ENCODE data around the gene CCDC8.

The CCDC8 gene

DNA sequence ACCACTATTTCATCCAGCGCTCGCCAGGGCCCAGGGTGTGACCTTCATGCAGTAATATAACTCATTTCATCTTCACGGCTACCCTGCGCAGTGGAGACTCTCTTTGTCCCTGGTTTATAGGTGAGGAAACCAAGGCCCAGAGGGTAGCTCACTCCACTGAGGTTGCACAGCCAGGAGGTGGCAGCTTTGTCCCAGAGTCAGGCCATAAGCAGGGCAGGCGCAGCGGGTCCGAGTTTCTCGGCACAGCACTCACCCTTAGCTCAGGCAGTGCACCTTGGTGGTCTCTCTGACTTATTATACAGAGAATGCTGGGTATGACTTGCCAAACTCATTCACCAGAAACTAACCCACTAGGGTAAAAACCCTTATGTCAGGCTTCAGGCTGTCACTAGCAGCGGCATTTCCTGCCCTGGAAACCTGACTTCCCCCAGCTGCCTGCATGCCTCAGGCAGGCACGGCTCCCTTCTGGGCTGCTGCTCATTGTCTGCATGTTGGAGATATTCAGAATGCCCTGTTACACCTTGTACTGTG lies 41.9 kb downstream of the CCDC8 start:
- Histone ChIP-seq H3K4me3 (ENCODE audit: insufficient read depth, low read depth, low read length) (no peak overlapping the region), H3K27me3 (ENCODE audit: control insufficient read depth, insufficient read depth, low read length, poor library complexity, severe bottlenecking) (no peaks in the 10 kb centered on the region), H3K36me3 (ENCODE audit: control insufficient read depth, insufficient read depth, low read length) (peaks cover 6% of the 10 kb centered on the region), H3K27ac (ENCODE audit: insufficient read depth, low read depth, low read length, poor library complexity, severe bottlenecking) (no peak overlapping the region), H3K4me1 (ENCODE audit: control insufficient read depth, insufficient read depth, low read length) (peaks cover 25% of the 10 kb centered on the region), H3K9me3 (ENCODE audit: control insufficient read depth, low read length) (no peaks in the 10 kb centered on the region)
- WGBS, 2 experiments = 82 to 83% methylated on average over 10 of the region's 10 CpGs

DNA sequence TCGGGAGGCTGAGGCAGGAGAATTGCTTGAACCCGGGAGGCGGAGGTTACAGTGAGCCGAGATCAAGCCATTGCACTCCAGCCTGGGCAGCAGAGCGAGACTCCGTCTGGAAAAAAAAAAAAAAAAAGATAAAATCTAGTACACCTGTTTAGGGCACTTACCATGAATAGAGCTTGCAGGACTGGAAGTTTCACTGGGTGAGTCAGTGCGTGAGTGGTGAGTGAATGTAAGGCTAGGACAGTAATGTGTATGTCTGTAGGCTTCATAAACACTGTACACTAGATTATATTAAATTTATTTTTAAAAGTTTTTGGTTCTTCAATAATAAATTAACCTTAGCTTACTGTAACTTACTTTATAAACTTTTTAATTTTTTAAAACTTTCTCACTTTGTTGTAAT lies 43.5 kb downstream of the CCDC8 start:
- 97% methylated on average over 7 of the region's 7 CpGs for whole genome bisulfite sequencing, 2 experiments
- Histone ChIP-seq H3K36me3 (ENCODE audit: control insufficient read depth, insufficient read depth, low read length) (no peaks in the 10 kb centered on the region), H3K27ac (ENCODE audit: insufficient read depth, low read depth, low read length, poor library complexity, severe bottlenecking) (no peak overlapping the region), H3K27me3 (ENCODE audit: control insufficient read depth, insufficient read depth, low read length, poor library complexity, severe bottlenecking) (no peaks in the 10 kb centered on the region), H3K9me3 (ENCODE audit: control insufficient read depth, low read length) (no peaks in the 10 kb centered on the region), H3K4me1 (ENCODE audit: control insufficient read depth, insufficient read depth, low read length) (peaks cover 33% of the 10 kb centered on the region), H3K4me3 (ENCODE audit: insufficient read depth, low read depth, low read length) (no peak overlapping the region)

GRCh38 chr19:46368116-46368515 lies 45.2 kb downstream of the CCDC8 start:
- Histone ChIP-seq H3K27me3 (ENCODE audit: control insufficient read depth, insufficient read depth, low read length, poor library complexity, severe bottlenecking) (no peaks in the 10 kb centered on the region), H3K27ac (ENCODE audit: insufficient read depth, low read depth, low read length, poor library complexity, severe bottlenecking) (no peak overlapping the region), H3K36me3 (ENCODE audit: control insufficient read depth, insufficient read depth, low read length) (peaks cover 7% of the 10 kb centered on the region), H3K9me3 (ENCODE audit: control insufficient read depth, low read length) (no peaks in the 10 kb centered on the region), H3K4me1 (ENCODE audit: control insufficient read depth, insufficient read depth, low read length) (peaks cover 22% of the 10 kb centered on the region), H3K4me3 (ENCODE audit: insufficient read depth, low read depth, low read length) (no peak overlapping the region)
- 93 to 95% methylated on average over 7 of the region's 7 CpGs for WGBS, 2 experiments

DNA sequence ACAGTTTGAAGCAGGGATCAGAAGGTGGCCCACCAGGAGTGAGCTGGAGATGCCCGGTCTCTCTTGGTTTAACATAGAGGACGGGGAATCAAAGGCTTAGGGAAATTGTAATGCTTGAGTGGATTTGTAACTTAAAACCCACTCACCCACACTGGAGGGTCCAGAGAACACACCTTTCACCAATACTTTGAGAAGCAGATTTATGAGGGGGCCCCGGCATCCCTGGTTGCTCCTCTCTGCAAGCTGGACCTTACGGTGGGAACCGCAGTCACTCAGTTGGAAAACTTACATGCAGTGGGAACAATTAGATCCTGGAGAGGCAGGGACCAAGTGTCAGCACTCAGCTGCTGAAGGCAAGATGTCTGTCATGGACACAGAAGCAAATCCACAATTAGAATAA lies 45.9 kb downstream of the CCDC8 start:
- 89 to 97% methylated on average over 5 of the region's 5 CpGs for WGBS, 2 experiments
- H3K27me3 ChIP-seq (ENCODE audit: control insufficient read depth, insufficient read depth, low read length, poor library complexity, severe bottlenecking) = no peaks in the 10 kb centered on the region
- peaks cover 15% of the 10 kb centered on the region for H3K4me1 ChIP-seq (ENCODE audit: control insufficient read depth, insufficient read depth, low read length)
- H3K4me3 ChIP-seq (ENCODE audit: insufficient read depth, low read depth, low read length) = no peak overlapping the region
- no peaks in the 10 kb centered on the region for H3K9me3 ChIP-seq (ENCODE audit: control insufficient read depth, low read length)
- no peak overlapping the region for H3K27ac ChIP-seq (ENCODE audit: insufficient read depth, low read depth, low read length, poor library complexity, severe bottlenecking)
- H3K36me3 ChIP-seq (ENCODE audit: control insufficient read depth, insufficient read depth, low read length) = peaks cover 7% of the 10 kb centered on the region

DNA sequence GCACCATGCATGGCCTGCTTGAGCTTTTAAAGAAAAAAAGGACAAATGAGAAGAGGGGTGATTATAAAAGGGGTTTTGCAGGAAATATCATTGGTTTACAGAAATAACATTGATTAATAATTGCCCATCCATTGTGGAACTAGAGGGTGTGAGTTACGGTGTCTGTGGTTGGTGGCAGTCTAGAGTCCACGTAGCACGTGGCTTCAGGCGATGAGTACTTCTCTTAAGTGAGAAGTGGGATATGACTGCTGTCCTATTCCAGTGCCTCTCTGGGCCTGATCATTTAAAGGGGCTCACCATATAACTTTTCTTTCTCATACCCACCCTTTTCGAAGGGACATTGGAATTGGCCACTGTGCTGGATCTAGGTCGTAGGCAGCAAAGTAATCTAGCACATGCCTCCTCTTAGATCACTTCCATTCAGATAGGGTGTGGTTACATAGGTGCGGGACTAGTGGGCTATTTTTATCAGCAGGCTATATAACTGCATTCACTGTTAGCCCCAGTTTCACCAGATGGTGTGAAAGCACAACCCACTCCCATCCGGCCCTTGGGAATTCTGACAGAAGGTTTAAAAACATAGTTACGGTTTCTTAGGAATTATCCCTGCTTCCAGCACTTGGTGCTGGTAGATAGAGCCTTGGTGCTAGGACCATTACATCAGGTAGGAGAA lies 46.6 kb downstream of the CCDC8 start:
- Histone ChIP-seq H3K36me3 (ENCODE audit: control insufficient read depth, insufficient read depth, low read length) (peaks cover 7% of the 10 kb centered on the region), H3K27ac (ENCODE audit: insufficient read depth, low read depth, low read length, poor library complexity, severe bottlenecking) (no peak overlapping the region), H3K27me3 (ENCODE audit: control insufficient read depth, insufficient read depth, low read length, poor library complexity, severe bottlenecking) (no peaks in the 10 kb centered on the region), H3K9me3 (ENCODE audit: control insufficient read depth, low read length) (no peaks in the 10 kb centered on the region), H3K4me1 (ENCODE audit: control insufficient read depth, insufficient read depth, low read length) (peaks cover 12% of the 10 kb centered on the region), H3K4me3 (ENCODE audit: insufficient read depth, low read depth, low read length) (no peak overlapping the region)
- 96% methylated on average over 9 of the region's 9 CpGs for WGBS, 2 experiments

DNA sequence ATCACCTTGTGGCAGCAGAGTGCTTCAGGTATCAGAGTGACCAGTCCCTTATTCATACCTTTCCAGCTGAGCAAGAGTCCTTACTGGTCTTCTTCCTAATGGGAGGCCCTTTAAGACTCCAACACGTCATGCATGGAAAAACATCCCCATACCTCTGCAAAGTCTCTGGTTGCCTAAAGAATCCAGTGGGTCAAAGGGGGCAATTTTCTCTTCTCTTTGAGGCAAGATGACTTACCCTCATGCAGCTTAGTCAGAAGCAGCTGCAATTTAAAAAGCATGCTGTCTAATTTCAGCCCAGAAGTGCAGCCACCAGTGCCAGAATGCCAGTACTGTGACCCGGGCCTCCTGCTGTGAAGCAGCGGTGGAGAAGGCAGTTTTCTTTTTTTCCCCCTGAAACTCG lies 47.8 kb downstream of the CCDC8 start:
- H3K27ac ChIP-seq (ENCODE audit: insufficient read depth, low read depth, low read length, poor library complexity, severe bottlenecking) = no peak overlapping the region

DNA sequence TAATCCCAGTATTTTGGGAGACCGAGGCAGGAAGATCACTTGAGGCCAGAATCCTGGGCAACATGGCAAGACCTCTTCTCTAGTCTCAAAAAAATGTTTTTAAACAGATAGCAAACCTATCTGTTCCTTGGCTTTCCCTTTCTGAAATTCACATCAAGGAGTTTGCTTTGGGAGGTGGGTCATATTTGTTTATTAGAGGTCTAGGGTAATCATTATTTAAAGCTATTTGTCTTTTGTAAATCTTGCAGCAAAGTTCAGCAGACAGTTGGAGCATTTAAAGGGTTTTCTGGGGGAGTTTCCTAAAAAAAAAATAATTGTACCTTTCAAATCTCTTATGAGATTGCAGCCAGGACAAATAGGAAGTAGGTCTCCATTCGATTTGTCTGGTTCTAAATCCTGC lies 49.0 kb downstream of the CCDC8 start:
- peaks cover 12% of the 10 kb centered on the region for H3K4me1 ChIP-seq (ENCODE audit: control insufficient read depth, insufficient read depth, low read length)
- H3K27me3 ChIP-seq (ENCODE audit: control insufficient read depth, insufficient read depth, low read length, poor library complexity, severe bottlenecking) = no peaks in the 10 kb centered on the region
- no peak overlapping the region for H3K27ac ChIP-seq (ENCODE audit: insufficient read depth, low read depth, low read length, poor library complexity, severe bottlenecking)
- WGBS, 2 experiments = 96 to 98% methylated on average over 2 of the region's 2 CpGs
- H3K4me3 ChIP-seq (ENCODE audit: insufficient read depth, low read depth, low read length) = no peak overlapping the region
- H3K36me3 ChIP-seq (ENCODE audit: control insufficient read depth, insufficient read depth, low read length) = peaks cover 7% of the 10 kb centered on the region
- H3K9me3 ChIP-seq (ENCODE audit: control insufficient read depth, low read length) = no peaks in the 10 kb centered on the region

More for the DNA sequence above, 47.8 kb downstream of the CCDC8 start:
- Histone ChIP-seq H3K27me3 (ENCODE audit: control insufficient read depth, insufficient read depth, low read length, poor library complexity, severe bottlenecking) (no peaks in the 10 kb centered on the region), H3K9me3 (ENCODE audit: control insufficient read depth, low read length) (no peaks in the 10 kb centered on the region), H3K4me3 (ENCODE audit: insufficient read depth, low read depth, low read length) (no peak overlapping the region), H3K36me3 (ENCODE audit: control insufficient read depth, insufficient read depth, low read length) (peaks cover 7% of the 10 kb centered on the region), H3K4me1 (ENCODE audit: control insufficient read depth, insufficient read depth, low read length) (peaks cover 12% of the 10 kb centered on the region)
- 57 to 66% methylated on average over 4 of the region's 4 CpGs for WGBS, 2 experiments

DNA sequence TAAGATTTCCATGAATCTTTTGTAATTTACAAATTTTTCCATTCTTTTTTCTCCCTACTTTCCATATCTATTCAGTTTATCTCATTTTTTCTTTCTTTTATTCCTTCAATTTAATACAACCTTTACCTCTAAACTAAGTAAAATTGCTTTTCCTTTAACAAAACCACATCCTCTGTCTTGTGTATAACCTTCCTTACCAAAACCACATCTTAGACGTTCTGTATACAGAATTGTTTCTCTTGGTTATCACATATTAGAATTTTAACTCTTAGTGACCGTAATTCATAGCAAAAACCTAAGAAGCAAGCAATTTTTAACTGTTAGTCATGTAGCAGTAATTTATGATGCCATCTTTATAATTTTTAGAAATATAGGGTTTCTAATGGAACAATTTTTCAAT lies 51.4 kb downstream of the CCDC8 start:
- Histone ChIP-seq H3K27ac (ENCODE audit: insufficient read depth, low read depth, low read length, poor library complexity, severe bottlenecking) (no peak overlapping the region), H3K27me3 (ENCODE audit: control insufficient read depth, insufficient read depth, low read length, poor library complexity, severe bottlenecking) (no peaks in the 10 kb centered on the region), H3K4me3 (ENCODE audit: insufficient read depth, low read depth, low read length) (no peak overlapping the region), H3K4me1 (ENCODE audit: control insufficient read depth, insufficient read depth, low read length) (peaks cover 8% of the 10 kb centered on the region), H3K9me3 (ENCODE audit: control insufficient read depth, low read length) (no peaks in the 10 kb centered on the region), H3K36me3 (ENCODE audit: control insufficient read depth, insufficient read depth, low read length) (peaks cover 10% of the 10 kb centered on the region)
- 92 to 93% methylated on average over 1 to 2 of the region's 2 CpGs for WGBS, 2 experiments
